HG03196 (cell line): ENCODE results near the gene MICA.
A peak's percentile ranks its signal among the peaks of the same experiment; 100 is the strongest.
"Not testable (repeated sequence)": the region's sequence is repeated elsewhere in the genome, so short reads cannot be mapped to it uniquely, and the experiment has no call there.

Experiments
- ATAC-seq: cut with Tn5 transposase; IDR thresholded peaks from one replicate; pipeline ENCODE4 v1.9.1; 2021; ENCODE audit not compliant: unreplicated experiment

The MICA gene

DNA sequence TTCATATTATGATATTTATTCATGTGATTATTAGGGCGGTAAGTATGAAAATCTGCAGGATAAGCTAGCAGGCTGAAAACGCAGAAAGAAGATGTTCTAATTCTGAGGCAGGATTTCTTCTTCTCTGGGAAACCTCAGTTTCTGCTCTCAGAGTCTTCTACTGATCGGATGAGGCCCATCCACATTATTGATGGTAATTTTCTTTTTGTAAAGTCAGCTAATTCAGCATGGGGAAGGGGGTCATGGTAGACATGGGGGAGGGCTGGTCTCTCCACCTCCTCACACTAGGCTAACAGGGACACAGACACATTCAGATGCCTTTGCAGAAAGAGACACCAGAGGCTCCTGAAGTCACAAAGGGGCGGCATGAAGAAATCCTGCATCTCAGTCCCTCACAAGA, 21.7 kb upstream of the MICA start:
- ATAC-seq, result no peak

DNA sequence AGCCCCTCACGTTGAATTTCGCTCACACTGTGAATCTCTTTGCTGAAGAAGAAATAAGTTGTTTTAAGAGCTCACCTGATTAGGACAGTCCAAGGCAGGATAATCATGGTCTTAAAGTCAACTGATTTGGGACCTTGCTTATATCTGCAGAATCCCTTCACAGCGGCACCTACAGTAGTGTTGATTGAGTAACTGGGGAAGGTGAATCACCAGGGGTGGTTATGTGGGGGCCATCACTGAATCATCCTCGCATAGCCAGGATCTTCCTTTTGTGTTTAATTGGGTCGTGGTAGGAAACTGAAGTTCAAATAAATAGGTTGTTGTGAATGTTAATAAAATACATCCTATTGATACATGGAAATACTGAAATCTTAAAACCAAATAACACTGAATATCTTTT, 20.2 kb upstream of the MICA start:
- ATAC-seq, result no peak

DNA sequence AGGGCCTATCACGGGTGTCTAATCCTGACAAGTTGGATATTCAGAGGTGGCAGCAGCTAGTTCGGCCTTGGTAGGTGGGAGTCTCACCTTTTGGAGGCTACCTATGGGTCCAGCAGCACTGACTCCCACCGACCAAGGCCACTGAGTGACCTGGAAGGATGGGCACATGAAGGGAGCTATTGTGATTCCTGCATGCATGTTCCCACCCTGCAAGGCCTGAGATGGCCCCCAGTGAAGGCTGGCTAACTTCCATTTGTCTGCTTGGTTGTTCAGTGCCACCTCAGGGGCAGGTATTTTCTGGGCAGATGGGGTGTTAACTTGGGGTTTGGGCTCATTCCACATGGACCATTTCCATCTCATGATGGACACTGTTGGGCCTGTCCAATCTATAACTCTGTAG, 18.4 kb upstream of the MICA start:
- ATAC-seq, result no peak

DNA sequence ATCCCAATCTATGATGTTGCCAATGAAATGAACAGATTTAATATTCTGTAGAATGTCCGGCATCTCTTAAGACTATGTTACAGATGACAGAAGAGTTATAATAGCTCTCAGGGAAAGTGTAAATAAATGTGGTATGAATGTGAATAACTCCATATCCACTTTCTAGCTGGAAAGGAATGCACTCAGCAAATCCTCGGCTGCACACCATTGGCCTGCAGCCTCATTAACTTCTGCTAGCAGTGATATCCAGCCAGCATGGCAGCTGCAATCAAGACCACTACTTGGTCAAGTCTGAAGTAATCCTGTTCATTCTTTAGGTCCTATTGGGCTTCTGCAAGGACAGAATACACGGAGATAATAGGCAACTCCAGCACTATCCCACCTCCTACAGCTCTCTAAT, 17.3 kb upstream of the MICA start:
- ATAC-seq, result no peak

DNA sequence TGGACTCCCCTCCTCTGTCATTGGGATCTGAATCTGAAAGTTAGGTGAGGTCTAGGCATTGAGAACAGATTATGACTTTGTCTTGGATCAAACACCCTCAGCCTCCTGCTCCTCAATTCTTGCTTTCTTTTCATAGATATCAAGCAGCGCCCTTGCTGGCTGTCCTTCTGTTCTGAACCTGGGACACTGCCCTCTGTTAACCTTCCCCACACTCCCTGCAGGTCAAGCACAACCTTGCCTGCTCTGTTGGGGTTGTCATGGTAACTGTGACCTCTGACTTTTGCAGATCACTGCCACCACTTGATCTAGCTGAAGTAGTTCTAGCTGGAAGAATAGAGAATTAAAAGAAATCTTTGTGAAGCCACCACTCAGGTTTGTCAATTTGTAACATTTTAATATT, 16.4 kb upstream of the MICA start:
- no peak for ATAC-seq

DNA sequence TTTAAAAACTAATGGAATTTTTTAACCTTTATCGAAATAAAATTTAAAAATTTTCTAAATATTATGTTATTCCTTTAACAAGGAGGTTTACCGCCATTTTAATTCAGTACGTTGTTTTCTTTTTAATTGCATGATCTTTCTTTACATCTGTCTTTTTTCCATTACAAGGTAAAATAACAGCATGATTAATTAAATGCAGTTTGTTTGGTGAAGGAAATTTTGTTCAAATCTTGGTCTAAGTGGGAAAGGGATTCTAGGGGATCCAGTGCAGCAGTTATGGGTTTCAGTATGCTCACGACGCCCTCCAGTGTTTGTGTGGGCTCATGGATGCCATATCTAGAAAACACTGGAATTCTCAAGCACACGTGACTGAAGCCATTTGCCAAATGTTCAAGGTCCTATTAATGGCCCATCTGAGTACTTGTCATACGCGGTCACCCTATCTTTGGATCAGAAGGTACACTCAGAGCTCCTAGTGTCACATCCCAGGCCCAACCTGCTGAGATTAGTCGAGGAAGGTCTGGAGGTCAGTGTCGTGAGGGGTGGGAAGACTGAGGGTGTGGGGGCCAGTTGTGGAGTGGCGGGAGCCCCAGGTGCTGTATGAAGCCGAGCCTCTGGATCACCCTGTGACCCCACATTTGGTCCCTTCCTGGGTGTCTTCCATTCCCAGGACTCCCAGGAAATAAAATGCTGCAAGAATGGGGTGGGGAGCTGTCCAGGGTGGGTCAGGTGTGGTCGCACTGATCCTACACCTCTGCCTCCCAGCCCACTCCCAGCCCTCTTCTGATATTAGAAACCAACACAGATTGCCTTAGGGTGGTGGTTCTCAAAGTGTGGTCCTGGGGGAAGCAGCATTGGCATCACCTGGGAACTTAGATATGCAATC, 14.2 kb upstream of the MICA start:
- ATAC-seq, result not testable (repeated sequence)

DNA sequence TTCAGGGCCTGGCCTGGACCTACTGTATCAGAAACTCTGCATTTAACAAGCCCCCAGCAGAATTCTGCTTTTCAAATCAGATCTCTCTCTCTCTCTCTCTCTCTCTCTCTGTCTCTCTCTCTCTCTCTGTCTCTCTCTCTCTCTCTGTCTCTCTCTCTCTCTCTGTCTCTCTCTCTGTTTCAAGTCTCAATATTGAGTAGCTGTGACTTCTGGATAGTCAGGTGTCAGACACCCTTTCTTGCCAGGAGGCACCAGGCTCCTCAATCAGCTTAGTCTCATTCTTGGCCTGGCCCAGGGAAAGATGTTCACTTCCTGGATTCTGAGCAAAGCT, 13.6 kb upstream of the MICA start:
- not testable (repeated sequence) for ATAC-seq

DNA sequence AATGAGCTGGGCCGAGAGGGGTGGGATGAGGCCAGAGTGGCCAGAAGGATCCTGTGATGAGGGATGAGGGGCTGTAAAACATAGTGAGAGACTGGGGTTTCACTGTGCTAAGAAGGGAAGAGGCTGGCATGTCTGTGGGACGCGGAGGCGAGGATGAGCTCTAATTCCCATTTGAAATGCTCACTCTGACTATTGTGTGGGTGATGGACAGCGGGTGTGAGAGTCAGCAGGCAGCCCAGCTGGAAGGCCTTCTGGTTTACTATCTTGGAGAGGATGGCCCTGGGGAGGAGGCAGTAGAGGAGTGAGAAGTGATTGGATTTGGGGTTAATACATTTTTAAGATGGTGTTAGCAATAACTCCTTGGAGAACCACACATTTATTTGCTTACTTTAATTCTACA, 9.5 kb upstream of the MICA start:
- no peak for ATAC-seq

DNA sequence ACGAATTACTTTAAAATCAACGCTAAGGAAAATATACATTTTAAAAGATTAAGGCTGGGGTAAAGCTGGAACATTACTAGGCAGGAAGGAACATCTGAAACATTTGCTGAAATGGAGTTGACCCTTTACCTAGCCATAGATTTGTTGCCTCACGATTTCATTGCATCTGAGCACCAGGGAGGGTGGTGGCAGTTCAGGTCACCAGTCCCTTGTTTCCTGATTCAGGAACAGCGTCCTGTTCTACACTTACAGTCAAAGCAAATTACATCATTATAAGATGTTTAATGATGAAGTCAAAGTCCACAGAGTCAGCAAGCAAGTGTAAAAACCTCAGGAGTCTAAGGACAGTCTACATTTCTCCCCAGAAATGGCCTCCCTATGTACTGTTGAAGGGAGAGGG, 9.0 kb upstream of the MICA start:
- ATAC-seq, result no peak

DNA sequence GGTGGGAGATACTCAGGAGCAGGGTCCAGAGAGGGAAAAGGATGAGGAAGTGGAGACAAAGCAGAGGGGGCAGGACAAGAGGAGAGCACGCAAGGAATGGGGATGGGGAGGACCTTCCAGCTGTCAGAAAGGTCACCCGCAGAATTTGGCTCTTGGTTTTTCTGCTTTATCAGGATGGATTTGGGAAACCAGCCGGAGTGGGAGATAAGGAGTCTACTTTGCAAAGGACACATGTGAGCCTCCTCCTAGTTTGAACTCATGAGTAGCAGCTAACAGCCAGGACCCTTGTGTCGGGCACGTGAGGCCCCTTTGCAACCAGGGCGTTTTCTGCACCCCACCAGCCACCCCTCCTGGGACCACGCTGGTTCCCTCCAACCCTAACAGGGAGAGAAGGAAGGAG, 7.6 kb upstream of the MICA start:
- ATAC-seq, result no peak

DNA sequence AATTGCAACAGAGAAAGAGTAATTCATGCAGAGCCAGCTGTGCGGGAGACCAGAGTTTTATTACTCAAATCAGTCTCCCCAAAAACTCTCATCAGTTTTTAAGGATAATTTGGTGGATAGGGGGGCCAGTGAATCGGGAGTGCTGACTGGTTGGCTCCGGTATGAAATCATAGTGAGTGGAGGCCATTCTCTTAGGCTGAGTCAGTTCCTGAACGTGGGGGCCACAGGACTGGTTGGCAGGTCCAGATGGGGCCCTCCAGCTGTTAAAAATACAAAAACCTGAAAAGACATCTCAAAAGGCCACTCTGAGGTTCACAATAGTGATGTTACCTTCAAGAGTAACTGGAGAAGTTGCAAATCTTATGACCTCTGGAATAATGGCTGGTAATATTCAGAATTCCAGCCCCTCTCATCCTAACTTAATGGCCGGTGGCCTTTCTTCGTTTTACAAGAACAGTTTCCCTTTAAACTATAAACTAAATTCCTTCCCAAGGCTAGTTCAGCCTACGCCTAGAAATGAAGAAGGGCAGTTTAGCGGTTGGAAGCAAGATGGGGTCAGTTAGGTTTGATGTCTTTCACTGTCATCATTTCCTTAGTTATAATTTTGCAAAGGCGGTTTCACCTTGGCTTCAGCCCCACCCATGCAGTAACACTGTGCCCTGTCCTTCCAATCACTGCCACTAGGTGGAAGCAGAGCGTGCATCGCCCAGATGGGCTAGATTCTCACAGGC, 6.8 kb upstream of the MICA start:
- no peak for ATAC-seq

DNA sequence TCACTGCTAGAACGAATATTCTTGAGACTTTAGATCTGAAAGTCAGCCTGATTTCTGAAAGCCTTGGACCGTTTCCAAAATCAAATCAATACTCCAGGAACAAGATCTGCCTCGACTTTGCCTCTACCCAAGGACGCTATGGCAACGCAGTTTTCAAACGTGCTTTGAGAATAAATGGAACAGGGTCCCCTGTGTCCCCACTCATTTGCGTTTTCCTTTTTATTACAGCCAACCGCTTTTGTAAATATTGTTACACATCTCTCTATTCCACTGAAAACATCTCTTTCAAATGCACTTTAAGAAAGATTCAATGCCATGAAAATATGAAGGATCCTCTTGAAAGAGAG, 6.3 kb upstream of the MICA start:
- ATAC-seq, result not testable (repeated sequence)

DNA sequence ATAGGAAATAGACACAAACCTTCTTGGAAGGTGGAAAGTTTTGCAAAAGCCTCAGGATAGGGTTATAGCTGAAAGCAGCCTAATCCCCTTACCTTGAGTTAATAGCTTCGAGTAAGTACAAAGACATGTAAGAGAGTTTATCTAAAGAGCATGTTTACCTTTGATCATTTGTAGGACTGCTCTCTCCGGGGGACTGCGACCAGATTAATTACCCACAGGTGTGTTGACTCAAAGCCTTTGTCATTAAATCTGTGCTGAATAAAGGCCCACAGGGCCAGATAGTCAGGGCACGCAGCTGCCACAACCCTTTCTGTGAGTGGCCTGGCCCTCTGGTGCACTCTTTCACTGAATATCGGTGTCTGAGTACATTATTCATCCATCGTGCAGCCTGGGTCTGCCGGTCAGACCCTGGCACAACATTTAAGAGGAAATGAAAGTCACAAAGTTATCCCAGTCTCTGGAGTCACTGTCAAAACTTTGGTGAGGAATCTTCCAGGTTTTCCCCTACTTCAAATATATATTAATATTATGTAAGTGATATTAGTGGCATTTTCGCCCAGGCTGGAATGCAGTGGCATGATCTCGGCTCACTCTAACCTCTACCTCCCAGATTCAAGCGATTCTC, 5.4 kb upstream of the MICA start:
- no peak for ATAC-seq

DNA sequence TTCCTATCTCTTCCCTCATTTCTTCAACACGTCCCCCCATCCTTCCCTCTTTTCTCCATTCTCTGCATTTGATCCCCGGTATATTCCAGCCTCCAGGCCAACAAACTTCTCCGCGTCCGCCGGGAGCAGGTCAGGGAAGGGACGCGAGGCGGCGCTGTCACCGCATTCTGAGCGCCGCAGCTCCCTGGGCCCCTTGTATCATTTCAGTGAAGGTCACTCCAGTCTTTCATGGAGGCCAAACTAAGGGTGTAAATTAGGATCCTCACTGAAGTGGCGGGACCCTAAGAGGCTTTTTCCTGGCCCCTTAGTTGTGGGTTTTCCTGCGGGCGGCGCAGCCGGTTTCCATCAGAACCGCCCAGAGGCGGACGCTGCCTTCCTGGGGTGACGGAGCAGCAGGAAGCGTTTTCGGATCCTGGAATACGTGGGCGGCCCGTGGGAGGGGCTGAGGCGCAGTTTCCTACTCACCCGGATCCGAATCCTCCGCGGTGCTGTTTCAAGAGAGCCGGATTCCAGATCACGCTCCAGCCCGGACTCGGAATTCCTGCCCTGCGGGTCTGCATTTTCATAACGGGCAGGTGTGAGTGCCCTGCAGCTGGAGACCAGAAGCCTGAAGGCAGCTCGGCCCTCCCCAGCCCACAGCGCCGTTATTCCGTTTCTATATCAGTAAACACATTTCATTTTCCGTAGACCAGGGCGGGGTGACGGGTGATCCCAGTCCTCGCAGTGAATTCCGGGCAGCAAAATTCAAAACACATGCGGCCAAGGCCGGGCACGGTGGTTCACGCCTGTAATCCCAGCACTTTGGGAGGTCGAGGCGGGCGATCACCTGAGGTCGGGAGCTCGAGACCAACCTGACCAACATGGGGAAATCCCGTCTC, 3.6 kb upstream of the MICA start:
- ATAC-seq, result peak; percentile 48

DNA sequence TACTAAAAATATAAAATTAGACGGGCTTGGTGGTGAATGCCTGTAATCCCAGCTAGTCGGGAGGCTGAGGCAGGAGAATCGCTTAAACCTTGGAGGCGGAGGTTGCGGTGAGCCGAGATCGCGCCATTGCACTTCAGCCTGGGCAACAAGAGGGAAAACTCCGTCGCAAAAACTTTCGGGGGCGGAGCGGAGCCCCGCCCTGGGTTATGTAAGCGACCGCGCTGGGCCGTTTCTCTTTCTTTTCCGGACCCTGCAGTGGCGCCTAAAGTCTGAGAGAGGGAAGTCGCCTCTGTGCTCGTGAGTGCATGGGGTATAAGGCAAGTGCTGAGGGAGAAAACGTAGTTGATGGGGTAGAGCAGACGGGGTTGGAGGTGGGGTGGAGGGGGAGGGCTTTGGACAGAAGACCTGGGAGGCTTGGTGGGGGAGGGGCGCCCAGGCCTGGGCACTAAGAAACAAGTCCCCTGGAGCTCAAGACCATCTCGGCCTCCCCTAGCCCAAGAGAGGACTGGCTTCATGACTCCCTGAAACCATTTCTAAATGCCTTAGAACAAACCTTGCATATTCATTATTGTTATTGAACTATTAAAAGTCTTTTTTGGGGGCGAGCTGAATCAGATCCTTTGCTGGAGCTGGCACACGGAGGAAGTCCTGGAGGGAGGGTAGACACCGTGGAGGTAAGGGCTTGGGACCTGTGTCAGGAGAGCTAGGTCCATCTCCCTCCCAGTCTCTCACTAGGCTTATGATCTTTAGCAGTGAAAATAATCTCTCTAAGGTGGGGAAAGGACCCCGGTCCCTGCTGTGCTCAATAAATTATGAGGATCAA, 2.7 kb upstream of the MICA start:
- ATAC-seq, result peak; percentile 37

DNA sequence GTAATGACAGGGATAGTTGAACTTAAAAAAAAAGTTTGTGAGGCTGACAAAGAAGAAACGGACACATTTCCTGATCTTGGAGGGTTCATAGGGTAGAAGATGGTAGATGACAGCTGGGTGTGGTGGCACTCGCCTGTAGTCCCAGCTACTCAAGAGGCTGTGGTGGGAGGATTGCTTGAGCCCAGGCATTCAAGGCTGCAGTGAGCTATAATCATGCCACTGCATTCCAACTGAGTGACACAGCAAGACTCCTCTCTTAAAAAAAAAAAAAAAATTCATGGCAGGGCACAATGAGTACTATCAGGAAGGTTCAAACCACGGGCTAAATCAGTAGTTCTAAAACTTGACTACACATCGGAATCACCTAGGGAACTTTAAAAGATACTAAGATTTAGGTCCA, 2.0 kb upstream of the MICA start:
- no peak for ATAC-seq

DNA sequence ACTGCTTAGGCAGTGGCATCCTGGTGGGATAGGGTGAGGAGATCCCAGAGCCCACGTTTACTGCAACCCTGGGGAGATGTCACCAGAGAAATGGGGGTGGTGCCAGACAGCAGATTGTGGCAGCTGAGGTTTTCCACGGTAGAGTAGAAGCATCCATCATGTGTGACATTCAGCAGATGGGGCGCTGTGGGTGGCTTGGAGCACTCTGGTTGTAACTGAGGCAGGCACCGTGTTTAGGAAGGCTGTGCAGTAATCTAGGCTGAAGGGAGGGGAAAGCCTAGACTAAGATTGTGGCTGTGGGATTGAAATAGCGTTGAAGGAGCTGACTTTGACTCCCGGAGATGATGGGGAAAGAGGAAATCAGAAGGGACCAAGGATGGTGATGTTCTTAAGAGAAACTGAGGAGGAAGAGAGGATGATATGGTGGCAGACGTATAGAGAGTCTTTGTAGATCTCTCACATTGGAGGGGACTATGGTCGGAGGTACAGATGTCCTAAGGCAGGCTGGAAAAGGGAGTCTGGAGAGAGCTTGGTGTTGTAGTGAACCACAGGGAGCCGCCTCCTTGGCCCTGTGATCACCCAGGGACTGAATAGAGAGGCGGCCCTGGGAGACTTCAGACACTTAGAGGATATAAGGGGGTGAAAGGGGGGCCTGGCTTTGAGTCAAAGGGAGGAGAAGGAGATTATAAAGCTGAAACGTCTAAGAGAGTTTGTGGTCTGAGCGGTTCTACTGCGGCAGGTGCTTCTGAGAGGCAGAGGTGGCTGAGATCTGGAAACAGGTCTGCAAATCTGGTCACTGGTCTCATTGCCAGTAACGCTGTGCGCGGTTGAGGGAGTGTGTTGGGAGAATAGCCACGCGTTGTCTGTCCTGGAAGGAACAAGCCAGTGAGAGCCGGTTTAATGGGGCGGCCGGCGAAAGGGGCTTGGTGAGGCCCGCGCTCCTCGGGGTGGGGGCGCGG, 792 bp upstream of the MICA start:
- no peak for ATAC-seq

DNA sequence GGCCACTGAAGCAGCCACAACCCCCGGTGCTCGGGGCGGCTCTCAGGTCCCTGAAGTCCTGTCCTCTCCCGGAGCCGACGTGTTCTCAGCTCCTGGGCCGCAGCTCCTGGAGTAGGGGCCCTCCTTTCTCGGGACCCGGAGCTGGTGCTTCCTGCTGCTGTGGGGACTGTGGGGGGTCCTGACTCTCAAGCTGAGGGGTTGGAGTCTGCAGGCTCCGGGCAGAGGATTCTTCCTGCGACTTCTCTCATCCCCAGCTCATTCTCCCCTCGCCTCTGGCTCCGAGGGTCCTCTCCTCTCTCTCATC, 618 bp downstream of the MICA start:
- not testable (repeated sequence) for ATAC-seq

DNA sequence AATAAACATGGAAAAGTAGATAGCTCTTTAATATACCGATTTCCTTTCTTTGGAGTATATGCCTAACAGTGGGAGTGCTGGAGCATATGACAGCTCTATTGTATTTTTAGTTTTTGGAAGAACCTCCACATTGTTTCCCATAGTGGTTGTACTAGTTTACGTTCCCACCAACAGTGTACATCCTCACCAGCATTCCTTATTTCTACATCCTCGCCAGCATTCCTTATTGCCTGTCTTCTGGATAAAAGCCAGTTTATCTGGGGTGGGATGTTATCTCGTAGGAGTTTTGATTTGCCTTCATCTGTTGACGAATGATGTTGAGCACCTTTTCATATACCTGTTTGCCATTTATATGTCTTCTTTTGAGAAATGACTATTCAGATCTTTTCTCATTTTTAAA, 2.6 kb downstream of the MICA start:
- no peak for ATAC-seq
